ENCODE results near the gene FLYWCH2. TPM values are rescaled to one million over a fixed set of nuclear protein-coding genes. Genes with fewer than 3 reads are reported as not detected.

The FLYWCH2 gene
- total RNA-seq, 8 experiments from 2014 or later, result 41.6 to 136 (median 49.4) TPM

DNA sequence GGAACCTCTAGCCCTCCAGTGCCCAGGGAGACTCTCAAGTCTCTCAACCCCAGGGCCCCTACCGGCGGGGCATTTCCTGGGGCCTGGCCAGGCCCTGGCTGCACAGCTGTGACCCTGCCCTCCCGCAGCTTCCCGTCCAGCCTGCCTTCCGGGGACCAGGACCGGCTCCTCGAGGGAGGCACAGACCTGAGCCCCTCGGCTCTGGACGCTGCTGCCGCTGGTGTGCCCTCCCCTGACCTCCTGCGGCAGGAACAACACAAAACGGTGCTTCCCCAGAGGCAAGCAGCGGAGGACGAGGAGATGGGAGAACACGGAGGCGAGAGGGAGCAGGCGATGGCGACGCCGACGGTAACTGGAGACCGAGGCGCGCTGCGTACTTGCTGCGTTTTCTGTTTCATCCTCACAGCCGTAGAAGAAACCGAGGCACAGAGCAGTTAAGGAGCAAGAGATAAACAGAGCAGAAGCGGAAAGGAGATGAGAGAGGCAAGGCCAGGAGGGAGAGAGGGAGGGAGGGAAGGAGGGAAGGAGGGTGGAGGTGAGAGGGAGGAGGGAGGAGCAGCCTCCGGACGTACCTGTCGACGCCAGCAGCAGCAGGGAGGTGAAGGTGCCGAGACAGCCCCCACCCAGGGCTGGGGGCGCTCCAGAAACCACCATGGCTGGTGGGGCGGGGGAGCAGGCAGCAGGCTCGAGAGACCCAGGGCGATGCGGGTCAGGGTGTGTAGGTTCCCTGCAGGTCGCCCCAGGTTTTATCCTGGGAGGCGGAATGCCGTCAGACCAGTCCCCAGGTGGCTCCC, 25.4 kb upstream of the FLYWCH2 start, which contains the start of gene PRSS22:
TSS of gene PRSS22 (minus strand) at position 720 of the 794 bp plus-strand sequence. CDS start at position 654, 66 bp downstream.
- H3K4me3 ChIP-seq, result no peak within 1 kb of the TSS
- no peak within 1 kb of the TSS for H3K27ac ChIP-seq
- ATAC-seq (replicated peaks in 6 of 8), result peak in 1 of 8 experiments; percentile 49
- in situ Hi-C loops (cut with MboI; ENCODE audit: low pct_unique_long_range_greater_than_20kb in 2 of 9, low sequenced_read_pairs in 9 of 9, unreplicated experiment in 9 of 9), result no loop called here
- 0 to 58% (median 10%) methylated on average over 1 to 21 of the region's 42 CpGs; no CpG with 5 or more reads in 4 of the 10 experiments for WGBS, 10 experiments
- no peaks in the 10 kb centered on the region for H3K4me1 ChIP-seq (replicated peaks in 1 of 2)

DNA sequence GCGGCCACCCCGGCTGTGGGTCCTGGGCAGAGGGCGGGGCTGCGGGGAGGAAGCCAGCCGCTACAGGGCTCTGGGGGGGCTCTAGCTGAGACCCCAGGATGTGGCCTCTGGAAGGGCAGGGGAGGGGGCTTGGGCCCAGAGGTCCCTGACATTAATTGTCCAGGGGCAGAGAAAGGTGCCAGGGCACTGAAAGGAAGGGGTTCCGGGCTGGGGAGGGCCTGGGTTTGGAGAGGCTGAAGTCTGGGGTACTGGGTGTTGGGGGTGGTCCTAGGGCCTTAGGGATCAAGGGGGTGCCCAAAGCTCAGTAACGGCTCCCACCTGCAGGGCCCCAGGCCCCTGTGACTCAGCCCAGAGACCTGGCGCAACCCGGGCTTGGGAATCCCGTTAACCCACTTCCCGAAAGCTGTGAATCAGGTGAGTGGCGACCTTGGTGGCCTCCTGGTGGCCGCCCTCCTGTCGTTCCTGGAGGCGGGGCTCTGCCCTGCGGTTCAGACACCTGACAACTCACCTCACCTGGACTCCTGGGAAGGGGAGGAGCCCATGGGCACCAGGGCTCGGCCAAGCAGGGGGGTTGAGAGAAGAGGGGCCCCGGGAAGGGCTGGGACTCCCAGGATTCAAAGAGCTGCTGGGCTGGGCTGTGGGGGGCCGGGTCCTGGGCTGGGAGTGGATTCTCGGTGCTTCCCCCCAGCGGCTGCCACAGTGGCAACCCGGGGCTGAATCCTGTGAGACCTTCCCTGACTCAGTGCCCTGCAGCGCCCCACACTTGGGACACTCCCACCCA, 24.6 kb upstream of the FLYWCH2 start:
- 10% methylated on average over 2 of the region's 23 CpGs; no CpG with 5 or more reads in 9 of the 10 experiments for WGBS, 10 experiments
- ATAC-seq (replicated peaks in 6 of 8), result peak in 2 of 8 experiments; percentile 12 to 49
- in situ Hi-C loops (cut with MboI; ENCODE audit: low pct_unique_long_range_greater_than_20kb in 2 of 9, low sequenced_read_pairs in 9 of 9, unreplicated experiment in 9 of 9), result no loop called here
- Histone ChIP-seq H3K27ac (no peak overlapping the region), H3K4me3 (no peak overlapping the region), H3K4me1 (replicated peaks in 1 of 2) (no peaks in the 10 kb centered on the region)

DNA sequence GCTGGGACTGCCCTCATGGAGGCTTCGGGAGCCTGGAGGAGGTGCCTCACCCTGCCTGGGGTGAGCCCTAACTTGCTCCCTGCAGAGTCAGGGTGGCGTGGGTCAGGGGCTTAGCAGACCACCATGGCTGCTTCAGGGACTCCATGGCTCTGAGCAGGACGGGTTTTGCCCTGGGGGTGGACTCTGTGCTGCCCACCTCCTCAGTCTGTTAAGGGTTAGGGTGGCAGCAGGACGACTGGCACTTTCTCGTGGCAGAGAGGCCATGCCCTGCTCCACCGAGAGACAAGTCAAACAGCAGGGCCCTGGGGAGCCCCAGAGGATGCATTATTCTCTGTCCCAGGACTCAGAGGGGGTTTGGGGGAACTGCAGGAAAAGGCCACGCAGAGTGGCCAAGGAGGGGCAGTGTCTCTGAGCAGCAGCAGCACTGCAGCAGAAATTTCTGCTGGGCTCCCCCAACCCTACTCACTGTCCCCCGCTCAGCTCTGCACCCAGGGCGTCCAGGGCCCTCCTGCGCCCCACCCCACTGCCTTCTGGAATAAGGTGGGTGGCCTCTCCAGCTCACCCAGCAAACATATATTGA, 23.2 kb upstream of the FLYWCH2 start:
- ATAC-seq (replicated peaks in 6 of 8), result no peak
- Histone ChIP-seq H3K27ac (no peak overlapping the region), H3K4me3 (no peak overlapping the region), H3K4me1 (replicated peaks in 1 of 2) (no peaks in the 10 kb centered on the region)
- WGBS, 10 experiments, result 0 to 60% (median 28%) methylated on average over 1 to 2 of the region's 10 CpGs; no CpG with 5 or more reads in 6 of the 10 experiments
- in situ Hi-C loops (cut with MboI; ENCODE audit: low pct_unique_long_range_greater_than_20kb in 2 of 9, low sequenced_read_pairs in 9 of 9, unreplicated experiment in 9 of 9), result no loop called here

DNA sequence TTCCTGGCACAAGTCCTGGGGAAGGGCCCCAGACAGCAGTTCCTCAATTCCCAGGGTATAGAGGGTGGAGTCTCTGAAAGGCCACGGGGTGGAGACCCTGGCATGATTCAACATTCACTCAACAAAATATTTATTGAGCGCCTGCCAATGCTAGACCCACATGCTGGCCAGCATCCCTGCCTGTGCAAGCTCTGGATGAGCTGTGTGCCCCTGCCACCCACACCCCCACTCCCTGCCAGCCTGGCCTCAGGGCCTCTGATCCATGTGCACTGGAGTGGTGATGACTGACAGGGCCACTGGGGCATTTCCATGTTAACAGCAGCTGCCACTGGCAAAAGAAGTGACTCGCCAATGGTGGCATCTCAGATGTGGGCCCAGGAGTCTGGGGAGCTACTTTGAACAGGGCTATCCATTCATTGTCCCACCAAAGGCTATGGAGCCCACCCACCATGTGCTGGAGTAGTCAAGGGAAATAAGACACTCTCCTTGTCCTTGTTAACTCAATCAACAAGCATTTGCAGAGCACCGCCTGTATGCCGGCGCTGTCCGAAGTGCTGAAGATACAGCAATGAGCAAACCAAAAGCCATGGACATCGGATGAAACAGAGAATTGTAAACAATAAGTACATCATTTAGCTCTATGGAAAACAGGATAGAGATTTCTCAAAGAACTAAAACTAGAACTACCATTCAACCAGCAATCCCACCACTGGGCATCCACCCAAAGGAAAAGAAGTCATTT, 22.0 kb upstream of the FLYWCH2 start:
- Histone ChIP-seq H3K4me1 (replicated peaks in 1 of 2) (no peaks in the 10 kb centered on the region), H3K27ac (no peak overlapping the region), H3K4me3 (no peak overlapping the region)
- in situ Hi-C loops (cut with MboI; ENCODE audit: low pct_unique_long_range_greater_than_20kb in 2 of 9, low sequenced_read_pairs in 9 of 9, unreplicated experiment in 9 of 9), result no loop called here
- ATAC-seq (replicated peaks in 6 of 8), result no peak
- WGBS, 10 experiments, result 50 to 100% (median 70%) methylated on average over 1 to 2 of the region's 8 CpGs; no CpG with 5 or more reads in 6 of the 10 experiments

DNA sequence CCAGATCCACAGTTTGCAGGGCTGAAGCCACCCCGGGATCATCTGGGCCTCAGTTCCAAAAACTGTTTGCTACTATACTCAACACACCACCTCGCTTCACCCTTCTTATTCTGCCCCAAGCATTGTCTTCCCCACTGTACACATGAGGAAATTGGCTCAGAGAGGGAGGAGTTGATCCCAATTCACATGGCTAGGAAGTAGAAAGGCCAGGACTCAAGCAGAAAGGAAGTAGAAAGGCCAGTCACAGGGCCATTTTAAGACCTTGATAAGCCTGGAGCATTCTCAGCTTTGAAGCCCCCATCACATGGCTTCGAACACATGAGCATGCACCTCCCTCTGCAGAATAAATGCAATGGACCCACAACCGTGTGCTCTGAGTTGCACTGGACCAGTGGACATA, 17.4 kb upstream of the FLYWCH2 start:
- ATAC-seq (replicated peaks in 6 of 8), result no peak
- Histone ChIP-seq H3K27ac (no peak overlapping the region), H3K4me1 (replicated peaks in 1 of 2) (peaks cover 0 to 4% of the 10 kb centered on the region in 2 donors), H3K4me3 (no peak overlapping the region)
- in situ Hi-C loops (cut with MboI; ENCODE audit: low pct_unique_long_range_greater_than_20kb in 2 of 9, low sequenced_read_pairs in 9 of 9, unreplicated experiment in 9 of 9), result no loop called here
- 0 to 67% (median 30%) methylated on average over 1 to 4 of the region's 4 CpGs; no CpG with 5 or more reads in 1 of the 10 experiments for WGBS, 10 experiments

DNA sequence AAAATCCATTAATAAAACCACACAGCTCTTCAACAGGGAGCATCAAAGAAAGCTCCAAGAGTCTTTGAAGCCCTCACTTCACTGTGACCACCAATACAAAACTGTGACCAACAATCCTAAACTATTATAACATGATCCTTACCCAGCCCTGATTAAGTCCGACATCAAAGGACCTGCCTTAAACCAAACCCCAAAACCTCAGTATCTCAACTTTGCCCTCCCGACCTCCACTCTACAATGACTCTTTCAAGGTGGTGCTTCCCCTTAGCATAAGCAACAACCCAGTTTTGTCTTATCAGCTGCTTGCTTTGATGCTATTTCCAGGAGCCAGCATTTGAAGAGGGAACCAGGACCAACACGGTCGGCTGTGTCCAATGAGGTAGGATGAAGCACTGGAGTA, 16.6 kb upstream of the FLYWCH2 start:
- in situ Hi-C loops (cut with MboI; ENCODE audit: low pct_unique_long_range_greater_than_20kb in 2 of 9, low sequenced_read_pairs in 9 of 9, unreplicated experiment in 9 of 9), result no loop called here
- 43 to 100% (median 100%) methylated on average over 1 of the region's 4 CpGs; no CpG with 5 or more reads in 2 of the 10 experiments for WGBS, 10 experiments
- H3K4me3 ChIP-seq, result no peak overlapping the region

DNA sequence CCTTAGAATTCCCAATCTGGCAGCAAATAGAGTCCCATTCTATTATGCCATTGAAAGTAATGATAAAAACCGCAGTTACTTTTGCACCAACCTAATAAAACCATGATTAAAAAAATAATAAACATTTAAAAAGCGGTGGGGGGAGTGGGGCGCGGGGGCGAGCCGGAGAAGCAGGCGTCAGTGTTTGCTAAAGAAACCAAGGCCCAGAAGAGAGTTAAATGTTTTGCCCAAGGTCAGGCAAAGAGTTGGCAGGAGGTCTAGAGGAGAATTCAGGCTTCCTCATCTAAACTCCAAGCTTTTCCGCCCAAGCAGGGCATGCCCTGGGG, 15.4 kb upstream of the FLYWCH2 start:
- in situ Hi-C loops (cut with MboI; ENCODE audit: low pct_unique_long_range_greater_than_20kb in 2 of 9, low sequenced_read_pairs in 9 of 9, unreplicated experiment in 9 of 9), result no loop called here
- no peak for ATAC-seq (replicated peaks in 6 of 8)
- Histone ChIP-seq H3K27ac (peak overlapping the region; percentile 88 to 97), H3K4me1 (replicated peaks in 1 of 2) (peaks cover 0 to 4% of the 10 kb centered on the region in 2 donors), H3K4me3 (peak overlapping the region; percentile 59 to 87 (median 69))
- WGBS, 10 experiments, result 0 to 89% (median 77%) methylated on average over 1 to 7 of the region's 8 CpGs; no CpG with 5 or more reads in 2 of the 10 experiments

More for the DNA sequence above, 16.6 kb upstream of the FLYWCH2 start:
- ATAC-seq (replicated peaks in 6 of 8), result no peak
- no peak overlapping the region for H3K27ac ChIP-seq
- peaks cover 0 to 4% of the 10 kb centered on the region in 2 donors for H3K4me1 ChIP-seq (replicated peaks in 1 of 2)

DNA sequence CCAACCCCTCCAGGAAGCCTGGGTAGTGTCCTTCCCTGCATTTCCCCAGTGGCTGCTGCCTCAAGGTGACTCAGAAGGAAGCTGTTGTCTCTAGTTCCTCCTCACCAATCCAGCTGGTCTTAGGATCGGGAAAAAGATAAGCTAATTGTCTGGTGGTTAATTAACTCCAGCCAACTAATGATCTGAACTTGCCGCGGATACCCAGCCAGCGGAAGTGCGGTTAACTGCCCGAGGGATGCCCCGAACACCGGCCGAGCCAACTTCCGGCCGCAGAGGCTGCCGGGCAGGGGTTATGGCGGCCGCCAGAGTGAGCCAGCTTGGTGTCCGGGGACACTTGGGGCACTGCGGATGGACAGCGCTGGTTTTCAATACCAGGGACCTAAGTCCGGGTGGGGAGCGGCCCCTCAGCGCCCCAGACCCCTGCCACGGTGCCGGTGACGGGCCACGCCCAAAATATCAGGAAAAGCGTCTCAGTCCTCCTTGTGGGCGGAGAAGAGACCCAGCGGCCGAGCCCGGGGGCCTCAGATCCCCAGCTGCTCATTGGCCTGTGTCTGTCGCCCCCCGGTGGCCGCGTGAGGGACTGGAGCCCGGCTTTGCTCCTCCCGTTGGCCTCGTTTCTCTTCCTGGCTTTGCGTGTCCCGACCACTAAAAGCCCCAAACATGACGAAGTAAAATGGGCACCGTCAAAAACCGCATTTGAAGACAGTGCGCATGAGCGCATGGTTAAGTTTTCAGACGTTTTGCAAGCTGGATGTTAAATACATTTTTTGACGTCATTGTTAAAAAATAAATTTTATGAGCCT, 14.8 kb upstream of the FLYWCH2 start:
- H3K4me1 ChIP-seq (replicated peaks in 1 of 2), result peaks cover 0 to 4% of the 10 kb centered on the region in 2 donors
- peak overlapping the region; percentile 59 to 87 (median 69) for H3K4me3 ChIP-seq
- WGBS, 10 experiments, result 0 to 10% (median 4%) methylated on average over 4 to 21 of the region's 45 CpGs; no CpG with 5 or more reads in 3 of the 10 experiments
- ATAC-seq (replicated peaks in 6 of 8), result peak; percentile 95 to 98 (median 96)
- in situ Hi-C loops (cut with MboI; ENCODE audit: low pct_unique_long_range_greater_than_20kb in 2 of 9, low sequenced_read_pairs in 9 of 9, unreplicated experiment in 9 of 9), result no loop called here
- peak overlapping the region; percentile 88 to 97 for H3K27ac ChIP-seq

DNA sequence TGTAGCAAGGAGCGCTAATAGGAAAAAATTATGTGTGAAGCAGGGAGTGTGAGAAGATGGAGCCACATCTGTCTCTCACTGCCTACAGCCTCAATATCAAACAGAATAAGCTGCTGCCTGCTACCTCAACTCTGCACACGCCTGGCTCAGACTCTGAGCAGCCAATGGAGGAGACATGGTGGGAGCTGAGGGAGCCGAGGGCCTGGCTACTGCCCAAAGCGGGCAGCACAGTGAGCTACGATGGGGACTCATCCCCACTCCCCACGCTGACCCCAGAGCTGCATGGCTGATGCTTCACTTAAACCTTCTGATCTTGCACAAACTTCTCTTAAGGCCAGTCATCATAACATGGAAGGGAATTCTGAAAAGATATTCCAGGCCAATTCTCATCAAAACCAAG, 11.1 kb upstream of the FLYWCH2 start:
- Histone ChIP-seq H3K4me3 (no peak overlapping the region), H3K4me1 (replicated peaks in 1 of 2) (peaks cover 0 to 4% of the 10 kb centered on the region in 2 donors), H3K27ac (no peak overlapping the region)
- no peak for ATAC-seq (replicated peaks in 6 of 8)
- in situ Hi-C loops (cut with MboI; ENCODE audit: low pct_unique_long_range_greater_than_20kb in 2 of 9, low sequenced_read_pairs in 9 of 9, unreplicated experiment in 9 of 9), result no loop called here
- WGBS, 10 experiments, result 20 to 100% (median 76%) methylated on average over 1 to 6 of the region's 6 CpGs; no CpG with 5 or more reads in 3 of the 10 experiments

DNA sequence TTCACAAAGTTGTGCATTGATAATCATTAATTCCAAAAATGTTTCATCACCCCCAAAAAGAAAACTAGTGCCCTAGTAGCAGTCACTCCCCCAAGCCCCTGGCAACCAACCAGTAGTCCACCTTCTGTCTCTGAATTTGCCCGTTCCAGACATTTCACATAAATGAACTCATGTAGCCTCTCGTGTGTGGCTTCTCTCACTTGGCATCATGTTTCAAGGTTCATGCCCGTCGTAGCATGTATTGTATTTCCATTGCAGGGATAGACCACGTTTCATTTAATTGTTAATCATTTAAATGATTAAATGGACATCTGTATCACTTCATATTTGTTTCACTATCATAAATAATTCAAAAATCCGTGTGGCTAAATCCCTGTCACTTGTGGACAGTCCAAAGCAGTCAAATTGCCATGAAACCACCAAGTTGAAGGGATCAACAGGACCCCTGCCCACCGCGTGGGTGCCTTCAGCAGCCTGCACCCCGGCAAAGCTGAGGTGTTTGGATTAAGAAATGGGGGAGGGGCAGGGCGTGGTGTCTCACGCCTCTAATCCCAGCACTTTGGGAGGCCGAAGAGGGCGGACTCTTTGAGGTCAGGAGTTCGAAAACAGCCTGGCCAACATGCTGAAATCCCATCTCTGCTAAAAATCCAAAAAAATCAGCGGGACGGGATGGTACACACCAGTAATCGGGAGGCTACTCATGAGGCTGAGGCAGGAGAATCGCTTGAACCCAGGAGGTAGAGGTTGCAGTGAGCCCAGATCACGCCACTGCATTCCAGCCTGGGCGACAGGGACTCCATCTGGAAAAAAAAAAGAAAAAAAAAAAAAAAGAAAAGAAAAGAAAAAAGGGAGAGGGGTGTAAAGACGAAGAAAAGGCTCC, 8.7 kb upstream of the FLYWCH2 start:
- Histone ChIP-seq H3K4me3 (no peak overlapping the region), H3K4me1 (replicated peaks in 1 of 2) (no peaks in the 10 kb centered on the region), H3K27ac (no peak overlapping the region)
- in situ Hi-C loops (cut with MboI; ENCODE audit: low pct_unique_long_range_greater_than_20kb in 2 of 9, low sequenced_read_pairs in 9 of 9, unreplicated experiment in 9 of 9), result no loop called here
- ATAC-seq (replicated peaks in 6 of 8), result peak in 7 of 8 experiments; percentile 5 to 36 (median 15)
- WGBS, 10 experiments, result 32 to 90% (median 58%) methylated on average over 2 to 14 of the region's 21 CpGs

DNA sequence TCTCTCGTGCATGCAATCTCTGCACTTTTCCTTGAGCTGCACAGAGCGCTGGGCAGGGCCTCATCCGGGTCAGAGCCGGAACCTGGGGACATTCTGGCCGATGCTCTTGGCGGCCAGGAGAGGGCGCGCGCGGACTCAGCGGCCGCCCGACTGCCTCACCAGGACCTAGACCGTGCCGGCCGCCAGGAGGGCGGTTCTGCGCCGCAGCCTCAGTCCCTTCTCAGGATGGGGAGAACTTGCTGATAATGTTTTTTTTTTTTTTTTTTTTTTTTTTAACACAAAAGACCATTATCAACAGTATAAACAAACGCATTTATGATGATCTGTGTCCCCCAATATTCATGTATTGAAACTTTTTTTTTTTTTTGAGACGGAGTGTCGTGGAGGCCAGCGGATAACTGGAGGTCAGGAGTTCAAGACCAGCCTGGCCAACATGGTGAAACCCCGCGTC, 8.1 kb upstream of the FLYWCH2 start:
- H3K4me3 ChIP-seq, result no peak overlapping the region
- no peak overlapping the region for H3K27ac ChIP-seq
- H3K4me1 ChIP-seq (replicated peaks in 1 of 2), result no peaks in the 10 kb centered on the region
- ATAC-seq (replicated peaks in 6 of 8), result peak; percentile 96 to 99 (median 97)
- in situ Hi-C loops (cut with MboI; ENCODE audit: low pct_unique_long_range_greater_than_20kb in 2 of 9, low sequenced_read_pairs in 9 of 9, unreplicated experiment in 9 of 9), result no loop called here
- 0 to 23% (median 6%) methylated on average over 3 to 19 of the region's 25 CpGs; no CpG with 5 or more reads in 2 of the 10 experiments for WGBS, 10 experiments
